PC-3 (cell line): ENCODE measurements around the gene THRB. TPM values are rescaled to one million over a fixed set of nuclear protein-coding genes. Genes with fewer than 3 reads are reported as not detected.

Source experiments
- ATAC-seq: fragments of 200-7000 bp; cut with Tn5 transposase; 2 replicates; pipeline ENCODE4 v1.9.1; 2020; ENCODE audit warnings: mild to moderate bottlenecking, moderate library complexity
- BruUV-seq: library from RNA; stranded (reverse); fragments of 400-500 nt; replicated peaks from 2 replicates; lab custom pipeline; 2021; lab: Mats Ljungman, UMichigan
- CTCF ChIA-PET: fragments of 300-600 bp; sonication (Branson Sonifier 250); formaldehyde crosslinking; loops from one replicate; lab custom pipeline; 2022; ENCODE audit warnings: antibody characterized with exemption; lab: Charles Lee
- POLR2A ChIA-PET: fragments of 300-600 bp; sonication (Branson Sonifier 250); formaldehyde crosslinking; loops from one replicate; lab custom pipeline; 2022; ENCODE audit warnings: antibody characterized with exemption; ENCODE audit not compliant: unreplicated experiment; lab: Charles Lee
- DNase-seq: peaks from one replicate; pipeline ENCODE4 v3.0.0-alpha.2; 2015
- H2AFZ ChIP-seq: fragments of 300-600 bp; sonication (generic); 2 replicates; pipeline ENCODE4 v1.6.0; 2016; ENCODE audit warnings: antibody characterized with exemption, low read length
- H3F3A ChIP-seq: fragments of 300-600 bp; sonication (generic); one replicate; pipeline ENCODE4 v1.6.0; 2017; ENCODE audit warnings: antibody characterized with exemption, low read length, control low read depth, mild to moderate bottlenecking; ENCODE audit not compliant: unreplicated experiment
- H3K27ac ChIP-seq: fragments of 300-600 bp; sonication (generic); 2 replicates; pipeline ENCODE4 v1.5.1; 2016; ENCODE audit warnings: mild to moderate bottlenecking, low read length
- H3K27me3 ChIP-seq: fragments of 300-600 bp; sonication (generic); 2 replicates; pipeline ENCODE4 v1.6.1; 2016; ENCODE audit warnings: low read length, mixed read lengths
- H3K36me3 ChIP-seq: fragments of 300-600 bp; sonication (generic); 2 replicates; pipeline ENCODE4 v1.6.1; 2016; ENCODE audit warnings: low read depth, mixed run types, low read length, mixed read lengths
- H3K4me1 ChIP-seq: fragments of 300-600 bp; sonication (generic); 2 replicates; pipeline ENCODE4 v1.5.1; 2016; ENCODE audit warnings: low read length; ENCODE audit not compliant: insufficient read depth
- H3K4me2 ChIP-seq: fragments of 300-600 bp; sonication (generic); 2 replicates; pipeline ENCODE4 v1.6.0; 2016; ENCODE audit warnings: low read length
- H3K4me3 ChIP-seq: fragments of 300-600 bp; sonication (generic); 2 replicates; pipeline ENCODE4 v1.5.1; 2016; ENCODE audit warnings: mild to moderate bottlenecking, low read length, mixed read lengths
- H3K79me2 ChIP-seq: fragments of 300-600 bp; sonication (generic); 2 replicates; pipeline ENCODE4 v1.6.1; 2017; ENCODE audit warnings: low read length, mixed read lengths
- H3K9ac ChIP-seq: fragments of 300-600 bp; sonication (generic); 2 replicates; pipeline ENCODE4 v1.6.0; 2016; ENCODE audit warnings: mild to moderate bottlenecking, low read length
- H3K9me2 ChIP-seq: fragments of 300-600 bp; sonication (generic); replicated peaks from 2 replicates; pipeline ENCODE4 v1.6.1; 2016; ENCODE audit warnings: mixed run types, low read length, mixed read lengths
- H3K9me3 ChIP-seq: fragments of 300-600 bp; sonication (generic); 2 replicates; pipeline ENCODE4 v1.6.1; 2016; ENCODE audit warnings: low read length, mixed read lengths
- H4K20me1 ChIP-seq: fragments of 300-600 bp; sonication (generic); 2 replicates; pipeline ENCODE4 v1.6.1; 2016; ENCODE audit warnings: low read length, mixed read lengths
- EZH2 ChIP-seq: fragments of 300-600 bp; sonication (generic); IDR thresholded peaks from one replicate; pipeline ENCODE4 v1.6.1; 2017; ENCODE audit warnings: antibody characterized with exemption, mild to moderate bottlenecking, low read length; ENCODE audit not compliant: unreplicated experiment
- EZH2phosphoT487 ChIP-seq: fragments of 300-600 bp; sonication (generic); IDR thresholded peaks from 2 replicates; pipeline ENCODE4 v1.6.1; 2018; ENCODE audit warnings: mild to moderate bottlenecking, antibody characterized with exemption, low read length, borderline replicate concordance
- intact Hi-C: fragments of 100-400 bp; cut with micrococcal nuclease; formaldehyde crosslinking; loops from 2 replicates; pipeline ENCODE4 v1.9.0; 2023
- total RNA-seq: library from RNA; depleted of rRNA; stranded (reverse); fragments of >200 nt; gene quantifications from 2 replicates; pipeline ENCODE4 v1.2.3, GENCODE V29; 2014
- TF ChIP-seq, protein P1 (sequence below): fragments of 300-600 bp; sonication (generic); conservative IDR thresholded peaks from 2 replicates; pipeline ENCODE4 v1.5.1; 2017; ENCODE audit warnings: antibody characterized with exemption, low read depth, mild to moderate bottlenecking, low read length

THRB gene
- total RNA-seq, 1 experiment from 2014 or later, result 9.7 TPM

DNA sequence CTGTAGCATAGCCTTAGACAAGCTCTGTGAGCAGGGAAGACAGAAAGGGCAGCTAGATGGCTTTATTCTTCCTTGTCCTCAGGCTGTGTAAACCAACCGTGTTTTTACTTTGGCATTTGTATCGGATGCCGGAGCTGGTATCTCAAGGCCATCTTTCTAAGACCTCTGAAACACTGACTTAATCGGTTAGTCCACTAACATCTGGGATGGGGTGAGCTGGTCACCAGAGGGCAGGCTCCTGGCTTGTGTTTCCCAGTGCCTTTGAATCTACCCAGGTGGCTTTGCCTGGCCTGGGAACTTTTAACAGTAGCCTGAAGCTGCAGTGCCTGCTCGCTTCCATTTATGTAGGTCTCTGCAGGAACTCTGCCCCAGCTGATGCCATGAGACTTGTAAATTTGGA is 296.8 kb downstream of the THRB start:
- Histone ChIP-seq H4K20me1 (no peaks in the 10 kb centered on the region), H3K4me2 (no peak overlapping the region), H3K9me3 (no peaks in the 10 kb centered on the region), H3F3A (no peaks in the 10 kb centered on the region), H3K79me2 (no peaks in the 10 kb centered on the region), H3K9ac (no peak overlapping the region), H2AFZ (no peak overlapping the region), H3K27ac (no peak overlapping the region), H3K36me3 (no peaks in the 10 kb centered on the region), H3K4me3 (no peak overlapping the region), H3K27me3 (no peaks in the 10 kb centered on the region), H3K9me2 (no peaks in the 10 kb centered on the region), H3K4me1 (no peaks in the 10 kb centered on the region)
- ChIA-PET POLR2A (no interaction called here), CTCF (interaction anchor here (0.6 to 0.8 kb wide), 3 partner anchors 21 to 486 kb away, joined by 3 to 12 read pairs (median 6); no protein-coding TSS in a partner anchor)
- TF ChIP-seq, protein P1, sequence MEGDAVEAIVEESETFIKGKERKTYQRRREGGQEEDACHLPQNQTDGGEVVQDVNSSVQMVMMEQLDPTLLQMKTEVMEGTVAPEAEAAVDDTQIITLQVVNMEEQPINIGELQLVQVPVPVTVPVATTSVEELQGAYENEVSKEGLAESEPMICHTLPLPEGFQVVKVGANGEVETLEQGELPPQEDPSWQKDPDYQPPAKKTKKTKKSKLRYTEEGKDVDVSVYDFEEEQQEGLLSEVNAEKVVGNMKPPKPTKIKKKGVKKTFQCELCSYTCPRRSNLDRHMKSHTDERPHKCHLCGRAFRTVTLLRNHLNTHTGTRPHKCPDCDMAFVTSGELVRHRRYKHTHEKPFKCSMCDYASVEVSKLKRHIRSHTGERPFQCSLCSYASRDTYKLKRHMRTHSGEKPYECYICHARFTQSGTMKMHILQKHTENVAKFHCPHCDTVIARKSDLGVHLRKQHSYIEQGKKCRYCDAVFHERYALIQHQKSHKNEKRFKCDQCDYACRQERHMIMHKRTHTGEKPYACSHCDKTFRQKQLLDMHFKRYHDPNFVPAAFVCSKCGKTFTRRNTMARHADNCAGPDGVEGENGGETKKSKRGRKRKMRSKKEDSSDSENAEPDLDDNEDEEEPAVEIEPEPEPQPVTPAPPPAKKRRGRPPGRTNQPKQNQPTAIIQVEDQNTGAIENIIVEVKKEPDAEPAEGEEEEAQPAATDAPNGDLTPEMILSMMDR, result peak; percentile 22; the same call in 1 of the 2 replicates
- TF ChIP-seq EZH2, result no peak
- no TSS peak for BruUV-seq
- intact Hi-C loops, result no loop called here
- DNase-seq (peak; percentile 11), ATAC-seq (no peak; the same call in 1 of the 2 replicates)

DNA sequence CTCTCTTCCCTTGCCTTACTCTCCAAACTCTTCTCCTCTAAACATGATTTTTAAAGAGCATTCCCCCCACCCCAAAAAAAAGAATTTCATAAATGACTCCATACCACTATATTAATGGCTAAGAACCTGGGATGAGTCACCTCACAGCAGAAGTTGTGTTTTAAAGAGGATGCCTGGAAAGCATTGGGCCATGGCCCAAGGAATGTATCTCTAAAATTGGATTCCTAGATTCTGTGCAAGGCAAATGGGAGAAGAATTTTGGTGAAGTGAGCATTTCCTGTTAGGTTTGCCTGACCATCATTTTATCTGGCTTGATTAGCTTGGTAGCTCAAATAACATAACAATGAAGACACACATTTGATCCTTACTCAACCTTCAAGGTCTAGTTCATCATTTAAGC is 298.1 kb downstream of the THRB start:
- Histone ChIP-seq H4K20me1 (no peaks in the 10 kb centered on the region), H3F3A (no peaks in the 10 kb centered on the region), H3K4me3 (no peak overlapping the region), H3K79me2 (no peaks in the 10 kb centered on the region), H2AFZ (no peak overlapping the region), H3K4me1 (no peaks in the 10 kb centered on the region), H3K4me2 (no peak overlapping the region), H3K9me3 (no peaks in the 10 kb centered on the region), H3K9me2 (no peaks in the 10 kb centered on the region), H3K27me3 (no peaks in the 10 kb centered on the region), H3K27ac (no peak overlapping the region), H3K36me3 (no peaks in the 10 kb centered on the region), H3K9ac (no peak overlapping the region)
- DNase-seq (peak; percentile 18), ATAC-seq (no peak)
- ChIA-PET POLR2A (no interaction called here), CTCF (no interaction called here)
- BruUV-seq, result no TSS peak
- intact Hi-C loops, result no loop called here
- TF ChIP-seq EZH2phosphoT487 (no peak), EZH2 (no peak)
- TF ChIP-seq, protein P1, result no peak

DNA sequence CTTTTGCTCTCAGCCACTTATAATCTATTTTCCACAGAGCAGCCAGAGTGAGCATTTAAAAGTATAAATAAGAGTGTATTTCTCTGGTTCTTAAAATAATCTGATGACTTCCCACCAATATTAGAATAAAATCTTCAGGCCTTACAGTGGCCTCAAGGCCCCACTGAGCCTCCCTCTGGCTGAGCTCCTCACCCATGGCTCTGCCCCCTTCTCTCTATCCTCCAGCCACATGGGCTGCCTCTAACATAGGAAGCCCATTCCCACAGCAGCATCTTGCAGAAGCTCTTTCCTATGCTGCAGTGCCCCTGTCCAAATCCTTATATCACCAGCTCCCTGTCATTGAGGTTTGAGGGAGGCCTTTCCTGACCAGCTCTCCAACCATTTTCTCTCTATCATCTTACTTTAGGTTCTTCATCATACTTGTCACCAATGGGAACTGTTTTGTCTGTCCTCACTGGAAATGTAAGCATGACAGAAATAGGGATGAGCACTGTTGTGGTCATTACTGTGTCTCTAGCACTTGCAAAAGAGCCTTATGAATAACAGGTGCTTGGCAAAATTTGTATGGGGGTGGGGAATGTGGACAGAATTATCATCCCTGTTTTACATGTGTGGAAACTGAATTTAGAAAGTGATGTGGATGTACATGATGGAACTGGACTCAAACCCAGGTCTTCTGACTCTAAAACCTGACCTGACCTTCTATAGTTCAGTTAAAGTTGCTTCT is 299.0 kb downstream of the THRB start:
- intact Hi-C loops, result no loop called here
- Histone ChIP-seq H3K4me3 (no peak overlapping the region), H3K36me3 (no peaks in the 10 kb centered on the region), H3K9me3 (no peaks in the 10 kb centered on the region), H3K4me1 (no peaks in the 10 kb centered on the region), H3K79me2 (no peaks in the 10 kb centered on the region), H3K9me2 (no peaks in the 10 kb centered on the region), H3K4me2 (no peak overlapping the region), H3F3A (no peaks in the 10 kb centered on the region), H3K27me3 (no peaks in the 10 kb centered on the region), H3K9ac (no peak overlapping the region), H3K27ac (no peak overlapping the region), H4K20me1 (no peaks in the 10 kb centered on the region), H2AFZ (no peak overlapping the region)
- ATAC-seq (no peak), DNase-seq (no peak)
- ChIA-PET CTCF (no interaction called here), POLR2A (no interaction called here)
- TF ChIP-seq EZH2, result no peak
- TF ChIP-seq, protein P1, result no peak
- TF ChIP-seq EZH2phosphoT487, result no peak
- BruUV-seq, result no TSS peak
